OCI-LY3 (cell line): ENCODE measurements around the gene NDFIP2.

Experiments used
- CTCF ChIP-seq: fragments of 200-600, 300-600 bp; sonication (generic); IDR thresholded peaks from 2 replicates; pipeline ENCODE4 v1.5.1; 2014; ENCODE audit warnings: antibody characterized with exemption, low read length, low read depth
- EZH2phosphoT487 ChIP-seq: fragments of 200-600 bp; shearing (Covaris generic); IDR thresholded peaks from 2 replicates; pipeline ENCODE4 v1.6.1; 2018; ENCODE audit warnings: antibody characterized with exemption, mixed run types, low read depth

GRCh38 chr13:79479882-79480281, 1.1 kb upstream of the NDFIP2 start:
- no peak for TF ChIP-seq CTCF
- TF ChIP-seq EZH2phosphoT487: no peak
